HG03558 (cell line): ENCODE measurements around the gene CISH.

Source experiments
- ATAC-seq: cut with Tn5 transposase; IDR thresholded peaks from one replicate; pipeline ENCODE4 v1.9.1; 2021; ENCODE audit warnings: moderate number of reproducible peaks; ENCODE audit not compliant: unreplicated experiment; ENCODE audit errors: extremely low read depth

Gene CISH

DNA sequence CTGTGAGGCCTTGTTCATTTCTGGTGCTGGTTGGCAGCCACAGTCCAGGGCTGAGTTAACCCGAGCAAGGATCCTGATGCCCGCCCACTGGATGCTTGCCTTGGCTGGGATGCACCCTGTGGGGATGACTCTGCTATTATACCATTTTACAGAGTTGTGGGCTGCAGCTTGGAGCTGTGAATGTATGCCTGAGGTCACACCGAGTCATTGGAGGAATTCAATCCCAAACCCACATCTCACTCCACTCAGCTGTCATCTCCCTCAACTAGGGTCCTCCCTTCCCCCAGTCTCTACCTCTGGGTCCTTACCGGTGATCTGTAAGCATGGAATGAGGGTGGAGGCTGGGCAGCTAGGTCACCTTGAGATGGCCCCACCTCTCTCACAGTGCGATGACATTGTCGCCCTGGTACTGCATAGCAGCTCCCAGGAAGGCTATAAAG, 27.5 kb upstream of the CISH start:
- no peak for ATAC-seq

- no peak for ATAC-seq
These were observed 26.4 kb upstream of the CISH start for GRCh38 chr3:50637945-50638344.

DNA sequence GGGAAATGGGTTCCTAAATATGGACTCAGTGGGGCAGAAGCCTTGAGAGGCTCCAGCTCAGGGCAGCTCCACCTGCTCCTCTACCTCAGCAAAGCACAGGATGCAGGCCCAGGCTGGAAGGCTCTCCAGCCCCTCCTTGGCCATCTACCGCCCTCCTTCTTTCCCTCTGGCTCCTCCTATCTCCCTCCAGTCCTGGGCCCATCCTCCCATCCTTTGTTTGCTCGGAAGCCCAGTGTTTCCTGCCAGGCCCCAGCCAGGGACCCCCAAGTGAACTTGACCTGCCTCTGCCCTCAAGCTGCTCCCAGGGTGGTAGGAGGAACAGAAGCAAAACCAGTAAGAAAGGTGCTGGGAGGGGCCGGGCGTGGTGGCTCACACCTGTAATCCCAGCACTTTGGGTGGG, 25.4 kb upstream of the CISH start:
- ATAC-seq = no peak

- no peak for ATAC-seq
These were observed 23.5 kb upstream of the CISH start for GRCh38 chr3:50635066-50635465.

DNA sequence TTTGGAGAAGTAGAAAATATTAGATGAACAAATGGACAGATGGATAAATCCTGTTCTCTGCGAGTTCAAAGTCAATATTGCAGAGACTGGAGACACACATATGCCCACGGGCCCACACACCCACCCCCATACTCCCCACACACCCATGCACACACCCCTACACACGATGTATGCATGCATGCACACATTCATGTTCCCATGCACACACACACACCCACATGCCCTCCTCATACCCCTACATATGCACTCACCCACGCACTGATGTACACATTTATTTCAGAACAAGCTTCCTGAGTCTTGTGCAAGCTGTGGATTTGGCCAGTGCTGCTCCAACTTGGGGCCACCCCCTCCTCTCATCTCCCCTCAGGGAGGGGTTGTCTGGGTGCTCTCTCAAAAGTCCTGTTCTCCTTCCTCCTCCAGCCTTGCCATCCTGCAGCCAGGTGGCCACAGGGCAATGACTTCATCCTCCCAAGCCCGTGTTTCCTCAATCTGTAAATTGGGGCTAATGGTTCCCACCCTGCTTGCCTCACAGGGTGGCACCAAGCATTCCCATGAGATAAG, 21.7 kb upstream of the CISH start:
- no peak for ATAC-seq

- ATAC-seq = no peak
These were observed 20.9 kb upstream of the CISH start for GRCh38 chr3:50632450-50632849.

- ATAC-seq = no peak
These were observed 19.3 kb upstream of the CISH start for GRCh38 chr3:50630877-50631276.

DNA sequence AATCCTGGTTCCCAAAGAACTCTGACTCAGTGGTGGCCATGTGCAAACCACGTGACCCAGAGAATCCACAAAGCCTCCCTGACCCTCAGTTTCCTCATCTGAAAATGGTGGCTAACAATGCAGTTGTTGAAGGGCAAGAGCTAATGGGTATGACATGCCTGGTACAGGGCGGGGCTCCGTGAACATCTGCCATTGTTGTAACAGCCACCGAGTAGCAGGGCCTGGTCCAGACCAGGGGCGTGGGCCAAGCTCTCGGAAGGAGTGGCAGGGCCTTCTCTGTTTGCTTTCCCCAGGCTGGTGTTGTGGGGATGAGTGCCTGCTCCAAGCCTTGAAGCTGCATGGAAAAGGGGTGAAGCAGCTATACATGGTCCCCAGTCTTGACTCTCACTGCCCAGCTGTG, 18.8 kb upstream of the CISH start:
- ATAC-seq = no peak

DNA sequence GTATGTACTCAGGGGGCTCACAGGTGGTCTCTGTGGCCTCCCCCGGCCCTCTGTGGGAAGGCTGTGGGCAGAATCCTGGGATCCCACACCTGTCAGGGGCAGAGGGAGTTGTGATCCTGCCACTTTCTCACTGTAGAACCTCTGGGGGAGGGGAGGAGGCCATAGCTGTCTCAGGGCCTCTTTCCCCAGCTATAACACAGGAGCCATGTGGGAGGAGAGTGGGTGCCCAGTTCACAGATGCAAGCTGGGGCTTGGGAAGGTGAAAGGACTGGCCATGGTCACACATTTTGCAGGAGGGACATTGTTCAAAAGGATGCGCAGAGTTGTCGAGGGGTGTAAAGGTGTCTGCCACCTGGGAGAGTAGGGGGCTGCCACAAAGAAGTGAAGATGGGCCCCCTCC, 17.0 kb upstream of the CISH start:
- no peak for ATAC-seq

DNA sequence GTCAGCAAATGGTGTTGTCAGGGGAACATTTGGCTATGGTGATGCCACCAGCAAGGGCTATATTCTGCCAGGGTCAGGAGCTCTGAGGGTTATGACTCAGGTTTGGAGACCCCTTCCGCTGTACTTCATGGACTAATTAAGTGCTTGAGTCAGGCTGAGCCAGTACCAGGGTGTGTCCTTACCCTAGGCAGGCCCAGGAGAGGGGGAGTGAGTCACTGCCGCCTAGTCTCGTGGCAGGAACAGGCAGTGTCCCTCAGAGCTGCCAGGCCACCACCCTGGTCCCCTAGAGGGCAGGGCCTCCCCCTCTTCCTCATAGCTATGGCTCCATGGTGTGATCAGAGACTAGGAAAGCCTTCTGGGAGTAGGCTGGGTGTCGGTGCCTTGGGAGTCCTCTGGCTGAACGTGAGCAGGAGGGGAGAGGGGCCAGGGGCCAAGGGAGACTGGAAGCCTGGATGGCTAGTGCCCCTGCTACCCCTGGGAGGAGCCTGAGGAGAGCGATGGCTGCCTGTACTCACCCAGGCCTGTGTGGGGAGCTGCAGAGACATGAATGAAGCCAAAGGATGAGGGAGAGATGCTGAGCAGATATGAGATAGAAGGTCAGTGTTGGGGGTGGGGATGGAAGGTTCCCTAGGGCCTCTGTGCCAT, 16.0 kb upstream of the CISH start:
- ATAC-seq = no peak

DNA sequence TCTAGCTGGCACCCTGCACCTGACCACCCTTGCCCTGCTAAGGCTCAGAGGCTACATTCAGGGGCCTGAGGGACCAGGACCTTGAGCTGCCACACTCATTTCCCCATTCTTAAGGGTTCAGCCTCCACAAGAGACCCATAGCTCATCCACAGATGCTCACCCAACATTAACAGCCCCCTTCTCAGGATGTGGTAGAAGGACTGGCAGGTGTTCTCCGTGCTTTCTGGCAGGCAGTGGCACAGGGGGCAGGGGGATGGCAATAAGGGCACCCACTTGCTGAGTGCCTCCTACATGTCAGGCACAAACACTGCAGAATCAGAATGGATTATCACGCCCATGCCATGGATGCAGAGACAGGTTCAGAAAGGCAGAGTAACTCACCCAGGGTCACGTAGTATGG, 14.8 kb upstream of the CISH start:
- ATAC-seq = no peak

GRCh38 chr3:50625231-50626182, 13.9 kb upstream of the CISH start:
- ATAC-seq = no peak

GRCh38 chr3:50624634-50625033, 13.1 kb upstream of the CISH start:
- no peak for ATAC-seq

DNA sequence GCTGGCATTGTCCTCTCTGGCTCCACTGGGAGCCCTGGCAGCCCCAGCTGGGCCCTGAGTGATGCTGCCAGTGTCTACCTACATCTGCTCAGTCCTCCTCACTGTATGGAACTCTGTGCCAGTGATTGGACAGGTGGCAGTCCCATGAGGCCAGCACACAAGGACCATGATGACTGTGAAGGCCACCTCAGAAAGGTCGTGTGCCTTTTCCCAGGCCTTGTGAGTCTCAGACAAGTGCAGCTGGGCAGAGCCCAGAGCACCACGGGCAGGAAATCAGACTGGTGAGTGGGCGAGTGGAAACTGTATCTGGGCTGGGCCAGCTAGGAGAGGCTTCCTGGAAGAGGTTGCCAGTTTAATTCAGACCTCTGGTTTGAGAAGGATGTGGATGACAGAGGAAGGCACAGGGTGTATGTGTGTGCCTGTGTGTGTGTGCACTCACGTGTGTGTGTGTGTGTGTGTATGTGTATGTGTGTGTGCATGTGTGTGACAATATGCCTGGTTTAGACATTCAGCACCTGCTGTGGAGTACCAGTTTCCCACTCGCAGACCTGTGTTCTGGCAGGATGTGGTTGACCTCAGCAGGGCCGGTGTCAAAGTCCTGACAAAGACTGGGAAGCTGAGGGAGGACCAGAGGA, 12.4 kb upstream of the CISH start:
- ATAC-seq = no peak

DNA sequence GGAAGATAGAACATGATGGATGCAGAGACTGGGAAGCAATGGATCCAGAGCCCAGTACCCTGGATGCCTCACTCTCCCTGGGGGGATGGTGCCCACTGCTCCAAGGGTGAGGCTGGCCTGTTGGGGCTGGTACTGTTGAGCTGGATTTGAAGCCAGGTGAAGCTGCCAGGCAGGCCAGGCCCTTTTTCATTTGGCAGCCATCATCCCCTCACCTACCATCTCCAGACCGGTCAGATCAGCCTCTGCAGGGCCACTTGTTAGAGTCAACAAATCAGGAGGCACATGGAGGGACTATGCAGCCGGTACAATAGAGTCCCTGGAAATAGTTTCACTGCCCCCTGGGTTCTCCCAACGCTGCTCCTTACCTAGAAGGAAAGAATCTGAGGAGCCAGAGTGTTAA, 11.3 kb upstream of the CISH start:
- ATAC-seq = no peak

- no peak for ATAC-seq
These were observed 9.2 kb upstream of the CISH start for GRCh38 chr3:50620820-50621219.

- ATAC-seq = no peak
These were observed 8.8 kb upstream of the CISH start for GRCh38 chr3:50620420-50620819.

- no peak for ATAC-seq
These were observed 6.4 kb upstream of the CISH start for GRCh38 chr3:50617911-50618481.

GRCh38 chr3:50617096-50617791, 5.7 kb upstream of the CISH start, which contains the start of gene MAPKAPK3:
Gene MAPKAPK3 (plus strand): TSS chr3:50617151. CDS start chr3:50617566, 415 bp downstream.
- ATAC-seq = no peak

DNA sequence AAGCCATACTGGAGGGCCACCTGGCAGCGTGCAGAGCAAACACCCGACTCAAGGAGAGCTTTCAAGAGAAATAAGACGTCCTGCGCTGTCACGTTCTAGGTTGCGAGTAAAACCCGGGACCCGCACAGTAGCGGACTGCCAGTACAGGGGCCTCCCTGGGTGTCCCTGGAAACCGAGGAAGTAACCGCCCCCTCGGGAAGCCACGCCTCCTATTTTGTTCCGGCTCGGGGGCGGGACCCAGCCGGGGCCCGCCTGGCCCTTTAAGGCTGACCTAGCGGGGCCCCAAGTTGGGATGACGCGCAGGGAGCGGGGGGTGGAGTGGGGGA, 5.2 kb upstream of the CISH start:
- ATAC-seq = peak; percentile 39
